PC-9 (cell line): Measurements from ENCODE around the gene UBA52. TPM values are rescaled to one million over a fixed set of nuclear protein-coding genes. Genes with fewer than 3 reads are reported as not detected.
A peak's percentile ranks its signal among the peaks of the same experiment; 100 is the strongest.
"Not testable (repeated sequence)": the region's sequence is repeated elsewhere in the genome, so short reads cannot be mapped to it uniquely, and the experiment has no call there.

Source experiments
- BruUV-seq: library from RNA; stranded (reverse); fragments of 400-500 nt; replicated peaks from 2 replicates; lab custom pipeline; 2021; lab: Mats Ljungman, UMichigan
- CTCF ChIA-PET: fragments of 300-600 bp; sonication (Branson Sonifier 250); formaldehyde crosslinking; loops from one replicate; lab custom pipeline; 2022; ENCODE audit warnings: antibody characterized with exemption; lab: Charles Lee
- POLR2A ChIA-PET: fragments of 300-600 bp; sonication (Branson Sonifier 250); formaldehyde crosslinking; loops from one replicate; lab custom pipeline; 2022; ENCODE audit warnings: antibody characterized with exemption; ENCODE audit not compliant: unreplicated experiment; lab: Charles Lee
- DNase-seq, 2 experiments: peaks; one replicate each; pipeline versions ENCODE4 v3.0.0 to v3.0.0-alpha.2; 2015 to 2022; ENCODE audit warnings: mixed read lengths in 1 of 2
- H2AFZ ChIP-seq: fragments of 200-600 bp; sonication (generic); 2 replicates; pipeline ENCODE4 v1.8.1; 2017; ENCODE audit warnings: antibody characterized with exemption
- H3F3A ChIP-seq: fragments of 200-600 bp; sonication (generic); 2 replicates; pipeline ENCODE4 v1.8.1; 2017; ENCODE audit warnings: antibody characterized with exemption, mild to moderate bottlenecking, low read depth; ENCODE audit not compliant: insufficient read depth
- H3K27ac ChIP-seq: fragments of 200-600 bp; sonication (generic); 2 replicates; pipeline ENCODE4 v1.6.1; 2016; ENCODE audit warnings: mixed run types
- H3K27me3 ChIP-seq: fragments of 200-600 bp; sonication (generic); 2 replicates; pipeline ENCODE4 v1.6.1; 2016; ENCODE audit warnings: low read depth, mixed run types; ENCODE audit not compliant: insufficient read depth
- H3K36me3 ChIP-seq: fragments of 200-600 bp; sonication (generic); 2 replicates; pipeline ENCODE4 v1.6.1; 2016; ENCODE audit warnings: low read depth, mixed run types
- H3K4me1 ChIP-seq: fragments of 200-600 bp; sonication (generic); replicated peaks from 2 replicates; pipeline ENCODE4 v1.6.1; 2016; ENCODE audit warnings: mixed run types; ENCODE audit not compliant: insufficient read depth
- H3K4me2 ChIP-seq: fragments of 200-600 bp; sonication (generic); 2 replicates; pipeline ENCODE4 v1.6.1; 2017; ENCODE audit warnings: mixed run types
- H3K4me3 ChIP-seq: fragments of 200-600 bp; sonication (generic); 2 replicates; pipeline ENCODE4 v1.6.1; 2016; ENCODE audit warnings: mixed run types
- H3K79me2 ChIP-seq: fragments of 200-600 bp; sonication (generic); 2 replicates; pipeline ENCODE4 v1.6.1; 2017; ENCODE audit warnings: low read depth, mixed run types
- H3K9me2 ChIP-seq: fragments of 200-600 bp; sonication (generic); 2 replicates; pipeline ENCODE4 v1.8.1; 2017; ENCODE audit warnings: mild to moderate bottlenecking; ENCODE audit not compliant: insufficient read depth
- H3K9me3 ChIP-seq: fragments of 200-600 bp; sonication (generic); 2 replicates; pipeline ENCODE4 v1.8.1; 2016; ENCODE audit warnings: low read depth; ENCODE audit not compliant: insufficient read depth
- H4K20me1 ChIP-seq: fragments of 200-600 bp; sonication (generic); 2 replicates; pipeline ENCODE4 v1.8.1; 2017; ENCODE audit not compliant: insufficient read depth
- EZH2 ChIP-seq: fragments of 200-600 bp; sonication (generic); IDR thresholded peaks from 2 replicates; pipeline ENCODE4 v1.8.0; 2017; ENCODE audit warnings: antibody characterized with exemption, low read depth
- intact Hi-C: fragments of 100-400 bp; cut with micrococcal nuclease; formaldehyde crosslinking; loops from one replicate; pipeline ENCODE4 v1.10.0; 2022; ENCODE audit not compliant: unreplicated experiment
- total RNA-seq: library from RNA; stranded (reverse); gene quantifications from 2 replicates; pipeline ENCODE4 v1.2.3, GENCODE V29; 2021
- TF ChIP-seq, protein P1 (sequence below): fragments of 200-600 bp; sonication (generic); conservative IDR thresholded peaks from 2 replicates; pipeline ENCODE4 v1.6.1; 2017; ENCODE audit warnings: mixed run types, antibody characterized with exemption, mild to moderate bottlenecking, moderate library complexity

The UBA52 gene
- total RNA-seq, 1 experiment from 2014 or later = 1,141 TPM

DNA sequence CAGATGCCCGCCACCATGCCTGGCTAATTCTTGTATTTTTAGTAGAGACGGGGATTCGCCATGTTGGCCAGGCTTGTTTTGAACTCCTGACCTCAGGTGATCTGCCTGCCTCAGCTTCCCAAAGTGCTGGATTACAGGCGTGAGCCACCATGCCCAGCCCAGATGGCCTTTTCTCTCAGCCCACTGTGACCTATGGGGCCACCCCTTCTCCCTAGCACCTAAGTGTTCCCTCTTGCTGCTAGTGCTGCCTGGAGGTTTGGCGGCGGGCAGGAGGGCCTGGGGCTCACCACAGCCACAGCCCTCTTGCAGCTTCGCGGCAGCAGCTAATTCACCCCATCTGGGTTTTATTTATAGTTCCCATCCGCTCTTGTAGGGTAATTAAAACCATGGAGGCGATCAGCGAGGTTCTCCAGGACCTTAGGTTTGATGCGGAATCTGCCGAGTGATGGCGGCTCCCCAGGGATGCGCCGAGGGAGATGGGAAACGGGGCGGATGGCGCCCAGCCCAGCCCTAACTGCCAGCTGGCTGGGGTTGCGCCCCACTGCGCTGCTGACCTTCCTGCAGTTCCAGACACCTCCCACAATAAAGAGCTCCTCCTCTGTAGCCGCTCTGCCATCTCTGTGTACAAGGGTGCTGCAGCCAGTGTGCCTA lies 20.2 kb downstream of the UBA52 start:
- no peak overlapping the region for H3K4me3 ChIP-seq
- no TSS peak for BruUV-seq
- POLR2A ChIA-PET = no interaction called here

DNA sequence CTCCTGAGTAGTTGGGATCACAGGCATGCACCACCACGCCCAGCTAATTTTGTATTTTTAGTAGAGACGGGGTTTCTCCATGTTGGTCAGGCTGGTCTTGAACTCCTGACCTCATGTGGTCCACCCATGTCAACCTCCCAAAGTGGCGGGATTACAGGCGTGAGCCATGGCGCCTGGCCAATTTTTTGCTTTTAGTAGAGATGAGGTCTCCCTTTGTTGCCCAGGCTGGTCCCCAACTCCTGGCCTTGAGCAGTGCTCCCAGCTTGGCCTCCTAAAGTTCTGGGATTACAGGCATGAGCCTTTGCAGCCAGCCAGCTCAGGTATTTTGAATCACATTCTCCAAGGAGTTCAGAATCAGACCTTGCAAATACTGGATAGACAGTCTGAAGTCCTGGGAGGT lies 21.1 kb downstream of the UBA52 start:
- Histone ChIP-seq H3K4me1 (peaks cover 18% of the 10 kb centered on the region), H3F3A (peaks cover 49% of the 10 kb centered on the region; the same call in 1 of the 2 replicates), H3K79me2 (peaks cover 14% of the 10 kb centered on the region; the same call in 1 of the 2 replicates)
- H2AFZ ChIP-seq, H3K4me3 ChIP-seq, DNase-seq, H3K9me3 ChIP-seq, H3K4me2 ChIP-seq, H4K20me1 ChIP-seq, H3K9me2 ChIP-seq, H3K27me3 ChIP-seq, BruUV-seq, H3K36me3 ChIP-seq, H3K27ac ChIP-seq: not testable (repeated sequence)
- ChIA-PET CTCF (interaction anchor here (0.7 kb wide), 1 partner anchor 419 kb away, joined by 5 read pairs; no protein-coding TSS in a partner anchor), POLR2A (interaction anchor here (0.7 kb wide), 1 partner anchor 231 kb away, joined by 3 read pairs; no protein-coding TSS in a partner anchor)
- intact Hi-C loops = loop anchor here (5.0 kb wide), 1 partner anchor 255 kb away; no protein-coding TSS in a partner anchor

More for the DNA sequence above, 20.2 kb downstream of the UBA52 start:
- no peaks in the 10 kb centered on the region for H3K9me3 ChIP-seq
- DNase-seq = no peak
- no peak for TF ChIP-seq EZH2
- TF ChIP-seq, protein P1, sequence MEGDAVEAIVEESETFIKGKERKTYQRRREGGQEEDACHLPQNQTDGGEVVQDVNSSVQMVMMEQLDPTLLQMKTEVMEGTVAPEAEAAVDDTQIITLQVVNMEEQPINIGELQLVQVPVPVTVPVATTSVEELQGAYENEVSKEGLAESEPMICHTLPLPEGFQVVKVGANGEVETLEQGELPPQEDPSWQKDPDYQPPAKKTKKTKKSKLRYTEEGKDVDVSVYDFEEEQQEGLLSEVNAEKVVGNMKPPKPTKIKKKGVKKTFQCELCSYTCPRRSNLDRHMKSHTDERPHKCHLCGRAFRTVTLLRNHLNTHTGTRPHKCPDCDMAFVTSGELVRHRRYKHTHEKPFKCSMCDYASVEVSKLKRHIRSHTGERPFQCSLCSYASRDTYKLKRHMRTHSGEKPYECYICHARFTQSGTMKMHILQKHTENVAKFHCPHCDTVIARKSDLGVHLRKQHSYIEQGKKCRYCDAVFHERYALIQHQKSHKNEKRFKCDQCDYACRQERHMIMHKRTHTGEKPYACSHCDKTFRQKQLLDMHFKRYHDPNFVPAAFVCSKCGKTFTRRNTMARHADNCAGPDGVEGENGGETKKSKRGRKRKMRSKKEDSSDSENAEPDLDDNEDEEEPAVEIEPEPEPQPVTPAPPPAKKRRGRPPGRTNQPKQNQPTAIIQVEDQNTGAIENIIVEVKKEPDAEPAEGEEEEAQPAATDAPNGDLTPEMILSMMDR = no peak
- no peak overlapping the region for H2AFZ ChIP-seq
- peaks cover 18% of the 10 kb centered on the region for H3K4me1 ChIP-seq
- H3F3A ChIP-seq = peaks cover 46% of the 10 kb centered on the region; the same call in 1 of the 2 replicates
- H3K36me3 ChIP-seq = no peaks in the 10 kb centered on the region; the same call in 1 of the 2 replicates
- H3K27ac ChIP-seq = no peak overlapping the region
- intact Hi-C loops = loop anchor here (5.0 kb wide), 1 partner anchor 255 kb away; no protein-coding TSS in a partner anchor
- H3K4me2 ChIP-seq = no peak overlapping the region
- H4K20me1 ChIP-seq = no peaks in the 10 kb centered on the region
- CTCF ChIA-PET = interaction anchor here (0.6 to 0.7 kb wide), 2 partner anchors 33 to 420 kb away, joined by 5 to 8 read pairs; no protein-coding TSS in a partner anchor
- H3K27me3 ChIP-seq = no peaks in the 10 kb centered on the region
- peaks cover 14% of the 10 kb centered on the region; the same call in 1 of the 2 replicates for H3K79me2 ChIP-seq
- no peaks in the 10 kb centered on the region for H3K9me2 ChIP-seq

GRCh38 chr19:18593367-18594095 lies 21.9 kb downstream of the UBA52 start:
- no peak for DNase-seq
- Histone ChIP-seq H3F3A (peaks cover 49% of the 10 kb centered on the region; the same call in 1 of the 2 replicates), H3K4me2 (peak overlapping the region; percentile 80), H3K27me3 (no peaks in the 10 kb centered on the region), H3K4me1 (peaks cover 13% of the 10 kb centered on the region; the same call in 1 of the 2 replicates), H3K9me2 (no peaks in the 10 kb centered on the region), H3K79me2 (peaks cover 14% of the 10 kb centered on the region; the same call in 1 of the 2 replicates), H2AFZ (no peak overlapping the region), H3K4me3 (no peak overlapping the region), H4K20me1 (no peaks in the 10 kb centered on the region), H3K36me3 (no peaks in the 10 kb centered on the region; the same call in 1 of the 2 replicates), H3K9me3 (no peaks in the 10 kb centered on the region), H3K27ac (no peak overlapping the region)
- intact Hi-C loops = loop anchor here (5.0 kb wide), 1 partner anchor 254 kb away; no protein-coding TSS in a partner anchor
- TF ChIP-seq EZH2 = no peak
- TF ChIP-seq, protein P1 = no peak
- no TSS peak for BruUV-seq
- ChIA-PET CTCF (interaction anchor here (0.8 to 1.6 kb wide), 2 partner anchors 86 to 254 kb away, joined by 3 to 6 read pairs; no protein-coding TSS in a partner anchor), POLR2A (interaction anchor here (0.6 kb wide), 1 partner anchor 17 kb away, joined by 7 read pairs; no protein-coding TSS in a partner anchor)
